ENCODE data around the gene HTRA1. TPM values are rescaled to one million over a fixed set of nuclear protein-coding genes. Genes with fewer than 3 reads are reported as not detected.

The HTRA1 gene
- total RNA-seq, result not detected

- CTCF ChIA-PET, result interaction anchor here (0.9 to 1.6 kb wide), 2 partner anchors 26 to 162 kb away, joined by 3 to 4 read pairs; no protein-coding TSS in a partner anchor
- Mint-ChIP-seq H3K27me3 (peaks cover 58% of the 10 kb centered on the region), H3K4me3 (peak within 1 kb of the TSS; percentile 63), H3K9me3 (ENCODE audit: low read depth) (no peaks in the 10 kb centered on the region), H3K27ac (no peak within 1 kb of the TSS), H3K4me1 (peaks cover 9% of the 10 kb centered on the region), H3K36me3 (ENCODE audit: low read depth) (no peaks in the 10 kb centered on the region)
- POLR2A ChIA-PET, result no interaction called here
- ATAC-seq, result no peak
- peak; percentile 15 for DNase-seq
- intact Hi-C loops (cut with DNase I, micrococcal nuclease), result no loop called here
Observed at GRCh38 chr10:122461367-122461728, at the start of gene HTRA1. Gene HTRA1, plus strand, starts transcription at chr10:122461553. Its CDS starts 100 bp downstream, at chr10:122461653.

- peaks cover 2% of the 10 kb centered on the region for H3K9me3 Mint-ChIP-seq (ENCODE audit: low read depth)
- H3K4me3 Mint-ChIP-seq, result no peak overlapping the region
- CTCF ChIA-PET, result interaction anchor here (1.0 to 1.6 kb wide), 3 partner anchors 9 to 133 kb away, joined by 3 read pairs; no protein-coding TSS in a partner anchor
- POLR2A ChIA-PET, result interaction anchor here (1.2 kb wide), 1 partner anchor 23 kb away, joined by 4 read pairs; no protein-coding TSS in a partner anchor
- H3K27ac Mint-ChIP-seq, result no peak overlapping the region
- no peaks in the 10 kb centered on the region for H3K27me3 Mint-ChIP-seq
- DNase-seq (no peak), ATAC-seq (no peak)
- intact Hi-C loops (cut with DNase I, micrococcal nuclease), result no loop called here
- peaks cover 46% of the 10 kb centered on the region for H3K36me3 Mint-ChIP-seq (ENCODE audit: low read depth)
- H3K4me1 Mint-ChIP-seq, result peaks cover 47% of the 10 kb centered on the region
Observed at GRCh38 chr10:122413327-122413726, 48.0 kb upstream of the HTRA1 start.

DNA sequence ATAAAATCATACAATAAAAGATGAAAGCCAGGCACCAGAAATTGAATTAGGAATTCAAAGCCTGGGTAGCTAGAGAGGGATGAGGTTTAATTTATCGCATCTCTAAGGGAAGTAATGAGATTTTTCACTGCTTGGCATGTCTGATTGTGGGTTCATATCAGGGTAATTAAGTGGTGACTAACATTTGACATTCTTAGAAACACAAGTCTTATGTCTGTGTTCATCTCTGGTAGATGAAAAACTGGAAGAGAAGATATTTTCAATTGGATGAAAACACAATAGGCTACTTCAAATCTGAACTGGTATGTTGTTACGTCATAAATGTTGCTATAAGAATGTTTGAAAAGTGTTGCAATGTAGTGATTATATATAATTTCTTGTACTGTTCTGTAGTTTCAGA lies 43.7 kb upstream of the HTRA1 start:
- POLR2A ChIA-PET, result no interaction called here
- Mint-ChIP-seq H3K9me3 (ENCODE audit: low read depth) (peaks cover 2% of the 10 kb centered on the region), H3K27ac (no peak overlapping the region), H3K27me3 (no peaks in the 10 kb centered on the region), H3K4me1 (peaks cover 76% of the 10 kb centered on the region), H3K36me3 (ENCODE audit: low read depth) (peaks cover 51% of the 10 kb centered on the region), H3K4me3 (no peak overlapping the region)
- CTCF ChIA-PET, result no interaction called here
- DNase-seq (no peak), ATAC-seq (peak; percentile 32)
- intact Hi-C loops (cut with DNase I, micrococcal nuclease), result loop anchor here in 1 of 2 experiments (5.0 kb wide), 1 partner anchor 40 kb away; no protein-coding TSS in a partner anchor

DNA sequence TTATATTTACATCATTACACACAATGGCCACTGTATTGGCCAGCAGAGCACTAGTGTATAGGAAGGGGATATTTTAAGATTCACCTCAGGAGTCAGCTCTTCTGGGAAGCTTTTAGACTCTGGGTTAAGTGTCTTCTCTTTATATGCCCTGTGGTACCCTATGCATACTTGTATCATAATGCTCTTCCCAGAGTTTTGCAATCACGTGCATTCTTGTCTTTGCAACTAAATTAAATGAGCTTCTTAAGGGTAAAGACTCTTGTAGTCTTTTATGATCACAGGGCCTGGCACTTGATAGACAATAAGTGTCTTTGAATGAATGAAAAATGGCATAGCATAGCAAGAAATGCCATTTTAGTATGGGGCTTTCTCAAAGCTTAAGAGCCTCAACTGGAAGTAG lies 42.3 kb upstream of the HTRA1 start:
- ChIA-PET POLR2A (no interaction called here), CTCF (interaction anchor here (0.7 to 2.1 kb wide), 8 partner anchors 15 to 146 kb away, joined by 3 to 15 read pairs (median 5); no protein-coding TSS in a partner anchor)
- no peaks in the 10 kb centered on the region for H3K27me3 Mint-ChIP-seq
- H3K36me3 Mint-ChIP-seq (ENCODE audit: low read depth), result peaks cover 44% of the 10 kb centered on the region
- ATAC-seq, result no peak
- DNase-seq, result no peak
- H3K27ac Mint-ChIP-seq, result no peak overlapping the region
- no peak overlapping the region for H3K4me3 Mint-ChIP-seq
- intact Hi-C loops (cut with DNase I, micrococcal nuclease), result loop anchor here in 1 of 2 experiments (5.0 kb wide), 1 partner anchor 42 kb away; no protein-coding TSS in a partner anchor
- H3K4me1 Mint-ChIP-seq, result peaks cover 75% of the 10 kb centered on the region
- H3K9me3 Mint-ChIP-seq (ENCODE audit: low read depth), result peaks cover 2% of the 10 kb centered on the region

DNA sequence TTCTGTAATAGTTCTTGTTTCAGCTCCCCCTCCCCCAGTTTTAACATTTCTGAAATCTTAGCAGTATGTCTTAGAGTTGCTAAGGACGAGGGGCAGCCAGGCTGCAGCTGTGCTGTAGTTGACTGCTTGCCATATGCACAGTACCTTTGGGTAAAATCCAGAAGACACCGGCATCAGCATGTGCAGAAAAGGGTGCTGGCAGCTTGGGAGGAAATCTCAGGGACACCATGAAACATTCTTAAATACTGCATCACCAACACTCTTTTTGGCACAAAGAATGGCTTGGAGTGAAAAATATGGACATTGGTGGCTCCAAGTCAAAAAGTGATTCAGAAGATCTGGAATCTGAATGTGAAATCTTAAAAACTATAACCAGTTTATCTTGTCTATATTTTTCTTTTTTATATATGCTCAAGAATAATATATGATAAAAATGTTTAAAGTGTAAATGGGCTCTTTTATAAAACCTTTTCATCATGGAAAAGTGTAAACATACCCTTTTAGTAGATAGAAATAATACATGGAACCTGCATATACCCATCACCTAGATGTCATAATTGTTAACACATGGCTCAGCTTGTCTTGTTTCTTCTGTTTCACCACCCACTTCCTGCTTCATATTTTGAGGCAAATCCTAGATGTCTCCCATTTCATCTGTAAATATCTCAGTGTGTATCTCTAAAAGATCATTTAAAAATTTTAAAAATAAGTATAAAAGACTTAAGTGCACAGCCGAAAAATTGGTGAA lies 41.3 kb upstream of the HTRA1 start:
- DNase-seq, result no peak
- intact Hi-C loops (cut with DNase I, micrococcal nuclease), result loop anchor here (2.0 to 5.0 kb wide), 2 partner anchors 43 to 45 kb away; partner anchors contain the start of gene PLEKHA1 (in 1 of the 2)
- H3K4me1 Mint-ChIP-seq, result peaks cover 70% of the 10 kb centered on the region
- POLR2A ChIA-PET, result no interaction called here
- peaks cover 38% of the 10 kb centered on the region for H3K36me3 Mint-ChIP-seq (ENCODE audit: low read depth)
- peaks cover 2% of the 10 kb centered on the region for H3K9me3 Mint-ChIP-seq (ENCODE audit: low read depth)
- no peak overlapping the region for H3K27ac Mint-ChIP-seq
- CTCF ChIA-PET, result interaction anchor here (0.6 to 2.1 kb wide), 8 partner anchors 14 to 146 kb away, joined by 3 to 15 read pairs (median 4); no protein-coding TSS in a partner anchor
- no peaks in the 10 kb centered on the region for H3K27me3 Mint-ChIP-seq
- no peak overlapping the region for H3K4me3 Mint-ChIP-seq
- no peak for ATAC-seq

DNA sequence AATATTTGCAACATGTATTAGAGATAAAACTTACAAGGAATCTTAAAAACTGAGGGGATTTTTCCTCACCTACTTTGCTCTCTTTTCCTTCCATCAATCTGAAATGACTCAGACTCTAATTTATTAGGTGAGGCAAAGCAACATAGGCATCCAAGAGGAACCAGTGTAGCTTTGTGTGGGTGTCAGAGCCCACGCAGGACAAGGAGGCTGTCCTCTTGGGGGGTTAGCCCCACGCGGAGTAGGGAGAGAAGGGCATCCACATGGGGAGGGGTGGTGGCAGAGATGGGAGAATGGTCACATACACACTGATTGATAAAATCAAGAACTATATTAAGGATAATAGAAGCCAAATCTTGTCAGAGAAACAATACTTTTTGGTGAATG lies 40.7 kb upstream of the HTRA1 start:
- CTCF ChIA-PET, result interaction anchor here (2.1 kb wide), 1 partner anchor 13 kb away, joined by 15 read pairs; no protein-coding TSS in a partner anchor
- H3K4me1 Mint-ChIP-seq, result peaks cover 66% of the 10 kb centered on the region
- POLR2A ChIA-PET, result no interaction called here

DNA sequence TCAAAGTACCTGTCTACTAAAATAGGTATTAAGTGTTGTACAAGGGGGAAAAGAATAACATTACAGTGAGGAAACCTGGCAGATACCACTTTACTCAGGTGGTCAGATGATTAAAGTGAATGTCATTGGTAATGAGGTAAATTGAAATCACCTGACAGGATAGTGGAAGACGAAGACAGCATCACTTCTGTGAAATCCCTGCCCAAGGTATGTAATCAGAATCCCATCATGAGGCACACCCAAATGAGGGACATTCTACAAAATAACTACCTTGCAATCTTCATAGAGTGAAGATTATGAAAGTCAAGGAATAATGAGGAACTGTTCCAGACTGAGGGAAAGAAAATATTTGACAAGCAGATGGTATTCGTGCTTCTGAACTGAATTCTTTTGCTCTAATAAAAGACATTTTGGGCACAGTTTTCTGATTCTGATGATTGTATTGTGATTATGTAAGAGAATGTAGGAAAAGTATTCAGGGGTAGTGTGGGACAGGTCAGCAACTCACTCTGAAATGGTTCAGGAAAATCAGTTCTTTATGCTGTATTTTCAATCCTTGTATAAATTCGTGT lies 40.2 kb upstream of the HTRA1 start:
- no peak for ATAC-seq
- H3K36me3 Mint-ChIP-seq (ENCODE audit: low read depth), result peaks cover 34% of the 10 kb centered on the region
- DNase-seq, result no peak
- peaks cover 2% of the 10 kb centered on the region for H3K9me3 Mint-ChIP-seq (ENCODE audit: low read depth)
- peak overlapping the region; percentile 16 for H3K27ac Mint-ChIP-seq
- CTCF ChIA-PET, result interaction anchor here (1.5 kb wide), 1 partner anchor 14 kb away, joined by 4 read pairs; no protein-coding TSS in a partner anchor
- H3K4me1 Mint-ChIP-seq, result peaks cover 61% of the 10 kb centered on the region
- intact Hi-C loops (cut with DNase I, micrococcal nuclease), result loop anchor here in 1 of 2 experiments (2.0 kb wide), 1 partner anchor 46 kb away; the partner anchor contains the start of gene PLEKHA1
- no peak overlapping the region for H3K4me3 Mint-ChIP-seq
- no peaks in the 10 kb centered on the region for H3K27me3 Mint-ChIP-seq
- POLR2A ChIA-PET, result no interaction called here

More for the DNA sequence above, 40.7 kb upstream of the HTRA1 start:
- H3K4me3 Mint-ChIP-seq, result no peak overlapping the region
- H3K9me3 Mint-ChIP-seq (ENCODE audit: low read depth), result peaks cover 2% of the 10 kb centered on the region
- H3K36me3 Mint-ChIP-seq (ENCODE audit: low read depth), result peaks cover 36% of the 10 kb centered on the region
- no peak for DNase-seq
- peak overlapping the region; percentile 16 for H3K27ac Mint-ChIP-seq
- intact Hi-C loops (cut with DNase I, micrococcal nuclease), result loop anchor here in 1 of 2 experiments (2.0 kb wide), 1 partner anchor 46 kb away; the partner anchor contains the start of gene PLEKHA1
- ATAC-seq, result no peak
- no peaks in the 10 kb centered on the region for H3K27me3 Mint-ChIP-seq

DNA sequence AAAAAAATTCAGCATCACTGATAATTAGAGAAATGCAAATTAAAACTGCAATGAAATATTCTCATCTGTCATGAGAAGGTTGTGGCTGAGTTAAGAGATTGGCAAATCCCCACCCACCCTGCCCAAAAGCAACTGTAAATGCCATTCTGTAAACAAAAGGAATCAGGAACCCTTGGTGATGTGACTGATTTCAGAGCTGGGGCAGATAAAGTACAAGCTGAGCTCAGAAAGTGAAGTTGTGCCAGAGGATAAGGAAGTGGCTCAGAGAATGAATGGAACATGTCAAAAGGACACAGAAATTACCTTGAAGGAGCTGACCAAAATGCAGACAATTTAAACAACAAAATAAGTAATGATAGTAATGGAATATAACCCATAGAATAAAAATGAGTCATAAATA lies 39.6 kb upstream of the HTRA1 start:
- DNase-seq, result no peak
- intact Hi-C loops (cut with DNase I, micrococcal nuclease), result loop anchor here in 1 of 2 experiments (2.0 kb wide), 1 partner anchor 47 kb away; the partner anchor contains the start of gene PLEKHA1
- Mint-ChIP-seq H3K4me3 (no peak overlapping the region), H3K36me3 (ENCODE audit: low read depth) (peaks cover 31% of the 10 kb centered on the region), H3K27me3 (no peaks in the 10 kb centered on the region), H3K4me1 (peaks cover 57% of the 10 kb centered on the region), H3K9me3 (ENCODE audit: low read depth) (peaks cover 2% of the 10 kb centered on the region), H3K27ac (no peak overlapping the region)
- ChIA-PET CTCF (interaction anchor here (1.5 kb wide), 2 partner anchors 10 to 13 kb away, joined by 3 to 4 read pairs; no protein-coding TSS in a partner anchor), POLR2A (no interaction called here)
- ATAC-seq, result no peak

DNA sequence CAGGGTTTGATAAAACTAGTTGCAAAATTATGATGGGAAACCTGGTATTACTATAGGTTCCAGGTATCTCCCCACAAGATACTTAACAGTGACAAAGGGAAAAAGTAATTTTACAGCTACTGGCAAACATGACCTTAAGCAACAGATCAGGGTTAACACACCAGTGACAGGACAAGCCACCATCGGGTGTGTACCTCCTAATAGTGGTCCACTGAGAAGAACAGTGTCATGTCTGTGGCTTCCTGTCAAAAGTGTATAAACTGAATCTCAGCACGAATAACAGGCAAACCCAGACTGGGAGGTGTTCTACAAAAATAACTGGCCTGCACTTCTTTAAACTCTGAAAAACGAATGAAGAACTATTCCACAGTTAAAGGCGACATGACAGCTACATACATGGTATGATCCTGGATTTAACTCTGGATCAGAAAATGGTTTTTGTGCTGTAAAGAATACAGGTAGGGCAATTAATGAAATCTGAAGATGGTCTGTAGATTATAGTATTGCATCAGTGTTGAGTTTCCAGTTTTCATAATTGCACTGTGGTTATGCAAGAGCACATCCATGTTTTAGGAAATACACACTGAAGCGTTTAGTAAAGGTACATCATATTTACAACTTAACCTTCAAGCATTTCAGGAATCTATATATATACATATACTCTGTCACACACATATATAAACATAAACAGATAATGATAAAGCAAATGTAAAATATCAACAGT lies 38.9 kb upstream of the HTRA1 start:
- H3K4me1 Mint-ChIP-seq, result peaks cover 57% of the 10 kb centered on the region
- ChIA-PET CTCF (interaction anchor here (1.5 kb wide), 2 partner anchors 9 to 12 kb away, joined by 3 to 4 read pairs; no protein-coding TSS in a partner anchor), POLR2A (no interaction called here)
- DNase-seq, result no peak
- H3K9me3 Mint-ChIP-seq (ENCODE audit: low read depth), result no peaks in the 10 kb centered on the region
- H3K4me3 Mint-ChIP-seq, result no peak overlapping the region
- peaks cover 31% of the 10 kb centered on the region for H3K36me3 Mint-ChIP-seq (ENCODE audit: low read depth)
- peak overlapping the region; percentile 20 for H3K27ac Mint-ChIP-seq
- peak; percentile 69 for ATAC-seq
- intact Hi-C loops (cut with DNase I, micrococcal nuclease), result no loop called here
- H3K27me3 Mint-ChIP-seq, result no peaks in the 10 kb centered on the region

- CTCF ChIA-PET, result interaction anchor here (0.6 to 2.5 kb wide), 6 partner anchors 9 to 797 kb away, joined by 3 to 15 read pairs (median 4); no protein-coding TSS in a partner anchor
- H3K36me3 Mint-ChIP-seq (ENCODE audit: low read depth), result peaks cover 23% of the 10 kb centered on the region
- intact Hi-C loops (cut with DNase I, micrococcal nuclease), result no loop called here
Observed at GRCh38 chr10:122424059-122424458, 37.3 kb upstream of the HTRA1 start.

DNA sequence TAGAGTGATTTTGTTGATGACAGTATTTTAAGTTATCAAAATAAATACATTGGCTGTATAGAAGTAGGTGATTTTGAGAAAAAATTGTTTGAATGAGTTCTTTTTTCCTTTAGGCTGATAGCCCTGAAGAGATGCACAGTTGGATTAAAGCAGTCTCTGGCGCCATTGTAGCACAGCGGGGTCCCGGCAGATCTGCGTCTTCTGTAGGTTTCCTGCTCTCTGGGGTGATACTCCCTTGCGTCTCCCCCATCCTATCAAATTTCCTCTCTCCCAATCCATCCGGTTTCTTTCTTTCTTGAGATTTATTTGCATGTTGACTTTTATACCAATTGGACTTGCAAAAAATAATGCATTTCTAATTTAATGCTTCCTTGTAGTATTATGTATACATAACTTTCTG lies 34.5 kb upstream of the HTRA1 start:
- DNase-seq (no peak), ATAC-seq (no peak)
- no peak overlapping the region for H3K27ac Mint-ChIP-seq
- ChIA-PET POLR2A (no interaction called here), CTCF (no interaction called here)
- intact Hi-C loops (cut with DNase I, micrococcal nuclease), result no loop called here
- peaks cover 20% of the 10 kb centered on the region for H3K4me1 Mint-ChIP-seq
- peaks cover 23% of the 10 kb centered on the region for H3K36me3 Mint-ChIP-seq (ENCODE audit: low read depth)
- no peak overlapping the region for H3K4me3 Mint-ChIP-seq
- no peaks in the 10 kb centered on the region for H3K27me3 Mint-ChIP-seq
- no peaks in the 10 kb centered on the region for H3K9me3 Mint-ChIP-seq (ENCODE audit: low read depth)

More at GRCh38 chr10:122424059-122424458, 37.3 kb upstream of the HTRA1 start:
- POLR2A ChIA-PET, result no interaction called here
- ATAC-seq (no peak), DNase-seq (no peak)
- H3K27ac Mint-ChIP-seq, result no peak overlapping the region
- no peaks in the 10 kb centered on the region for H3K27me3 Mint-ChIP-seq
- no peaks in the 10 kb centered on the region for H3K9me3 Mint-ChIP-seq (ENCODE audit: low read depth)
- no peak overlapping the region for H3K4me3 Mint-ChIP-seq
- peaks cover 43% of the 10 kb centered on the region for H3K4me1 Mint-ChIP-seq
